Neural progenitor cell (in vitro differentiated cells): ENCODE measurements around the gene KRTAP10-6.

Experiments used
- EZH2phosphoT487 ChIP-seq: fragments of 200-600 bp; sonication (generic); IDR thresholded peaks from 2 replicates; pipeline ENCODE4 v1.6.1; 2017; ENCODE audit warnings: antibody characterized with exemption
- TF ChIP-seq, protein P1 (sequence below): fragments of 200-600 bp; sonication (generic); IDR thresholded peaks from 2 replicates; pipeline ENCODE4 v1.5.1; 2017; ENCODE audit warnings: antibody characterized with exemption, mild to moderate bottlenecking

DNA sequence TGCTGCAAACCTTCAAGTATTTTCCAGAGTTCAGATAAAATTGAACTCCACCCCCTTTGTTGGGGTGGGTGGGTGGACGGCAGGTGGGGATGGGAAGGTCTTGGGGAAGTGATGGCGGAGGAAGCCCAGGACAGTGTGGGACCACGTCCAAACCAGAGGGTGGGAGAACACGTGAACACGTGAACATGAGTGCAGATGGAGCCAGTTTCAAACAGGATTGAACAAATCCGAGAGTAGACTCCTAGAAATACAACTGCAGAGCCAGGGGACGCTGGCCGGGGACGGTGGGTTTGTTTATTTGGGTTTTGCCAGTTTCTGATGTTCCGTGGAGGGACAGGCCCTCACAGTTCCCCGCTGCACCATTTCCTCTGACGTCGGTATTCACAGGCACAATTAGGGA is 43.9 kb downstream of the KRTAP10-6 start:
- TF ChIP-seq, protein P1, sequence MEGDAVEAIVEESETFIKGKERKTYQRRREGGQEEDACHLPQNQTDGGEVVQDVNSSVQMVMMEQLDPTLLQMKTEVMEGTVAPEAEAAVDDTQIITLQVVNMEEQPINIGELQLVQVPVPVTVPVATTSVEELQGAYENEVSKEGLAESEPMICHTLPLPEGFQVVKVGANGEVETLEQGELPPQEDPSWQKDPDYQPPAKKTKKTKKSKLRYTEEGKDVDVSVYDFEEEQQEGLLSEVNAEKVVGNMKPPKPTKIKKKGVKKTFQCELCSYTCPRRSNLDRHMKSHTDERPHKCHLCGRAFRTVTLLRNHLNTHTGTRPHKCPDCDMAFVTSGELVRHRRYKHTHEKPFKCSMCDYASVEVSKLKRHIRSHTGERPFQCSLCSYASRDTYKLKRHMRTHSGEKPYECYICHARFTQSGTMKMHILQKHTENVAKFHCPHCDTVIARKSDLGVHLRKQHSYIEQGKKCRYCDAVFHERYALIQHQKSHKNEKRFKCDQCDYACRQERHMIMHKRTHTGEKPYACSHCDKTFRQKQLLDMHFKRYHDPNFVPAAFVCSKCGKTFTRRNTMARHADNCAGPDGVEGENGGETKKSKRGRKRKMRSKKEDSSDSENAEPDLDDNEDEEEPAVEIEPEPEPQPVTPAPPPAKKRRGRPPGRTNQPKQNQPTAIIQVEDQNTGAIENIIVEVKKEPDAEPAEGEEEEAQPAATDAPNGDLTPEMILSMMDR, result no peak
- TF ChIP-seq EZH2phosphoT487, result no peak
